HG02759 (cell line): Measurements from ENCODE around the gene MBOAT1.
"Not testable (repeated sequence)": the region's sequence is repeated elsewhere in the genome, so short reads cannot be mapped to it uniquely, and the experiment has no call there.

Experiments
- ATAC-seq: cut with Tn5 transposase; IDR thresholded peaks from one replicate; pipeline ENCODE4 v1.9.1; 2021; ENCODE audit warnings: mild to moderate bottlenecking, moderate library complexity; ENCODE audit not compliant: unreplicated experiment

Gene MBOAT1, protein sequence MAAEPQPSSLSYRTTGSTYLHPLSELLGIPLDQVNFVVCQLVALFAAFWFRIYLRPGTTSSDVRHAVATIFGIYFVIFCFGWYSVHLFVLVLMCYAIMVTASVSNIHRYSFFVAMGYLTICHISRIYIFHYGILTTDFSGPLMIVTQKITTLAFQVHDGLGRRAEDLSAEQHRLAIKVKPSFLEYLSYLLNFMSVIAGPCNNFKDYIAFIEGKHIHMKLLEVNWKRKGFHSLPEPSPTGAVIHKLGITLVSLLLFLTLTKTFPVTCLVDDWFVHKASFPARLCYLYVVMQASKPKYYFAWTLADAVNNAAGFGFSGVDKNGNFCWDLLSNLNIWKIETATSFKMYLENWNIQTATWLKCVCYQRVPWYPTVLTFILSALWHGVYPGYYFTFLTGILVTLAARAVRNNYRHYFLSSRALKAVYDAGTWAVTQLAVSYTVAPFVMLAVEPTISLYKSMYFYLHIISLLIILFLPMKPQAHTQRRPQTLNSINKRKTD

DNA sequence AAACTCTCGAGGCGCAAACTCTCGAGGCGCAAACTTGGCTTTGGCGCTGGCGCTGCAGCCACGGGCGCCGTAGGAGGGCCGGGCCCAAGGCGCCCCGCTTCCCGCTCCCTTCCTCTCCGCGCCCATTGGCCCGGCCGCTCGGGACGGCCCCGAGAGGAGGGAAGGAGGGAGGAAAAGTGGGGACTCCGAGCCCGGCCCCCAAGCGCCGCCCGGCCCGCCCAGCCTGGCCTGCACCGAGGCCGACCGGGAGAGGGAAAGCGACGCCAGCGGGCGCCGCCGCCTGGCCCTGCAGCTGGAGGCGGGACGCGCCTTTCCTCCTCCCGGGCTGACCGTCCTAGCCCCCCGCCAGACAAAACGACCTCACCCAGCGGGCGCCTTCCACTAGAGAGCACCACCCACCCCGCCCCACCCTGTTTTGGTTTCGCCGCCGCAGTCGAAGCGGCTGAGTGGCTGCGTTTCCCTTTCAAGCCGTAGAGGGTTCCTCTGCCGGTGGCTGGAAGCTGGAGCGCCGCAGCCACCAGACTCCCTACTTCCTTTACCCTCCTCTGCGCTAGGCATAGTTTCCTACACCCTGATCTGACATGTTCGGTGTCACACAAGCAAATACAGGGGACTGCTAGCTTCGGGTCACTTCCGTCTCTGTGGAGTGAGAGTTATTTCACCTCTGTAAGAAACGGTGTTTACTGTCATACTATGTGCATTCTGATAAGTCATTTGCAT, at the start of gene MBOAT1:
TSS of gene MBOAT1 (minus strand) at position 78 of the 720 bp plus-strand sequence. CDS start 235 bp downstream, outside the sequence.
- ATAC-seq: peak; percentile 89

DNA sequence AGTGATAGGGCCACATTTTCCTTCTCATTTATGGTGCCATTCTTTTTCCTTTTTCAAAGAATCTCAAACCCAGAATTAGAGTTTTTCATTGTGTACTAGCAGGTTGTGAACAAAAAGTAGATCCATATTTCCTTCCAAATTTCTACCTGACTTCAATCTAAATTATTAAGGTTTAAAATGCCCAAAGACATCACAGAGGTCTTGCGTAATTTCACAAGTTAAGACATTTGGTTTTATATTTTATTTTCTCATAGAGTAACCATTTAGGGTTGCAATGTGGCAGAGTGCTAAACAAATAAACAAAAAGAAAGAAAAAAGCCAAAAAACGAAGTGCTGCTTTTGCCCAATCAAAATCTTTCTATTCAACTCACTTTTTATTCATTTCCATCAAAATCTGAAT, 49.4 kb upstream of the MBOAT1 start:
- ATAC-seq: no peak

DNA sequence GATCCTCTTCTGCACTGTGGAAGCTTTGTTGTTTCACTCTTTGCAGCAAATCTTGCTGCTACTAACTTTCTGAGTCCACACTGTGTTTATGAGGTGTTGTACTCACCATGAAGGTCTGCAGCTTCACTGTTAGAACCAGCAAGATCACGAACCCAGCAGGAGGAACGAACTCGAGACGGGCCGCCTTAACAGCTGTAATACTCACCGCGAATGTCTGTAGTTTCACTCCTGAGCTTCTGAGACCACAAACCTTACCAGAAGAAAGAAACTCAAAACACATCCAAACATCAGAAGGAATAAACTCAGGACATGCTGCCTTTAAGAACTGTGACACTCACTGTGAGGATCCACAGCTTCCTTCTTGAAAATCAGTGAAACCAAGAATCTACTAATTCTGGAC, 48.1 kb upstream of the MBOAT1 start:
- ATAC-seq: no peak

DNA sequence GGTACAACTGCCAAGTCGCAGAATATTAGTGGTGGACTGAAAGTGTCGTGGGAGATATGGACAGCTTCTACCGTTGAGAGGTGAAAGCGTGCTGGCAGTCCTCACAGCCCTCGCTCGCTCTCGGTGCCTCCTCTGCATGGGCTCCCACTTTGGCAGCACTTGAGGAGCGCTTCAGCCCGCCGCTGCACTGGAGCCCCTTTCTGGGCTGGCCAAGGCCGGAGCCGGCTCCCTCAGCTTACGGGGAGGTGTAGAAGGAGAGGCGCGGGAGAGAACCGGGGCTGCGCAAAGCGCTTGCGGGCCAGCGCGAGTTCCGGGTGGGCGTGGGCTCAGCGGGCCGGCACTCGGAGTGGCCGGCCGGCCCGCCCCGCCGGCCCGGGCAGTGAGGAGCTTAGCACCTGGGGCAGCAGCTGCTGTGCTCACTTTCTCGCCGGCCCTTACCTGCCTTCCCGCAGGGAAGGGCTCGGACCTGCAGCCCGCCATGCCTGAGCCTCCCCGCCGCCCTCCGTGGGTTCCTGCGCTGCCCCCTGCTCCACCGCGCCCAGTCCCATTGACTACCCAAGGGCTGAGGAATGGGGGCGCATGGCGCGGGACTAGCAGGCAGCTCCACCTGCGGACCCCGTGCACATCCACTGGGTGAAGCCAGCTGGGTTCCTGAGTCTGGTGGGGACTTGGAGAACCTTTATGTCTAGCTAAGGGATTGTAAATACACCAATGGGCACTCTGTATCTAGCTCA, 47.2 kb upstream of the MBOAT1 start:
- ATAC-seq: no peak

DNA sequence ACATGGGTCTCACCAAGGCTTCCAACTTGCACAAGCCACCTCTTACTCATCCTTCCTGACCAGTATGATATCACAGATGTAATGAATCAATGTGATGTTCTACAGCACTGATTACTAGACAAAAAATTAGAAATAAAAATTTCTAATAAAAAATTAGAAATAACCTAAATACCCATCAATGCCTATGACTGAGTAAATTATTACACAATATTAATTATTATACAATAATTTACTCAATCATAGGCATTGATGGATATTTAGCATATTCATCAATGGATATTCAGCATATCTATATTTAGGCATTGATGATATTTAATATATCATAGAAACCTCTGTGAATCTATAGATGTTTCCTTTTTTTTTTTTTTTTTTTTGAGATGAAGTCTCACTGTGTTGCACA, 43.2 kb upstream of the MBOAT1 start:
- no peak for ATAC-seq

DNA sequence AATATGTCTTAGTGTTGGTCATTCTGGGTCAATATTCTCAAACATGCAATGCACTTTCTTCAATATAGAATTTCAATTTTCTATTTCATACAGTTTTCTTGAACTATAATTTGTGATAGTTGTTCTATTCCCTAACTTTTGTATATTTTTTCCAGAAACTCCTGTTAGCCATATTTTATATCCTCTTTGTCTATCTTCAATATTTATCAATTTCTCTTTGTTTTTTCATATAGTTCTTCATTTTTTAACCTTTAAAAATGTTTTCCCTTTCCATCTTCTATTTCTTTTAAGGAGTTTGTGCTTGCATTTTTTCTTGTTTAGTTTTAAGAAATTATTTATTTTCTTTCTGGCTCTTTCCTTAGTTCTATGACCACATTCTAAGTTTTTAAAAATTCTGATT, 42.0 kb upstream of the MBOAT1 start:
- ATAC-seq: no peak

DNA sequence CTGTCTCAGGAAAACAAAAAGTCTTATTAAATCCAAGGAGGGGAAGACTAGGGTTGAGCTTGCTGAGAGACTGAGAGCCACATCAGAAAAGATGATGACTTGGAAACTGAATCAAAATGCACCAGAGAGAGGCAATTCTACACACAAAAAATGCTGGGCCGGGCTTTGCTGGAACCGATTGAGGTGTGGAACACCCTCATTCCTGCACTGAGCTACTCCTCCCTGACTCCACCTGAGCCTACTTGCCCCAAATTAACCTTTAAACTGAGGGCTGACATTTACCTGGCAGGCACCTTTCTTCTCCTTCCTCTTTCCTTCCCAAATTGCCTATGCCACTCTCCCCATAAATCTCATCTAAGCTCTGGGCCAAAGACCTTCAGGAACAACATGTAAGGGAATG, 40.8 kb upstream of the MBOAT1 start:
- no peak for ATAC-seq

DNA sequence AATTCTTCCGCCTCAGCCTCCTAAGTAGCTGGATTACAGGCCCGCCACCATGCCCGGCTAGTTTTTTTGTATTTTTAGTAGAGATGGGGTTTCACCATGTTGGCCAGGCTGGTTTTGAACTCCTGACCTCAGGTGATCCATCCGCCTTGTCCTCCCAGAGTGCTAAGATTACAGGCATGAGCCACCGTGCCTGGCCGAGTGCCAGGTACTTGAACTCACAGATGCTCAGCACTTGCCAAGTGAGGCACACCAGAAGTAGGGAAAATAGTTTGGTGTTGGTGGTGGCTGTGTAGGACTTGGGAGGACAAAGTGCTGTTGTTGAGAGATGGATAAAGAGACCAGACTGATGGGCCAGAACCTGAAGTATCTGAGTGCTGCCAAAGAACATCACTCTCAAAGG, 40.0 kb upstream of the MBOAT1 start:
- ATAC-seq: no peak

DNA sequence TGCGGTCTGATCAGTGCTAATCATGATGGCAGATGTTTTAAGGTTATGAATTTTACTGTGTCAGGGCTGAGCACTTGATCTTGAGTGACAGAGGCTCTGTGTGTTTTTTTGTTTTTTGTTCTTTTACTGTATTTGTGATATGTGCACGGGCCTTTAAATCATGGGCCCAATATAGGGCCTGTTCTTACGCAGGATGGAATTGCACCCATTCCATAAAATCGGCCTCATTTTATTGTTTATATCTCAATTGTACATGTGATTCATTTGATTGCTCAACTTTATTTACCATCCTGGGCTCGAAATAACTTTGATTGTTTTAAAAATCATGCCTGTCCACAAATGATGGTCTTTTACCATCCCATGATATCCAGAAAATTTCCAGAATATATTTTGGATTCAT, 39.3 kb upstream of the MBOAT1 start:
- ATAC-seq: no peak

DNA sequence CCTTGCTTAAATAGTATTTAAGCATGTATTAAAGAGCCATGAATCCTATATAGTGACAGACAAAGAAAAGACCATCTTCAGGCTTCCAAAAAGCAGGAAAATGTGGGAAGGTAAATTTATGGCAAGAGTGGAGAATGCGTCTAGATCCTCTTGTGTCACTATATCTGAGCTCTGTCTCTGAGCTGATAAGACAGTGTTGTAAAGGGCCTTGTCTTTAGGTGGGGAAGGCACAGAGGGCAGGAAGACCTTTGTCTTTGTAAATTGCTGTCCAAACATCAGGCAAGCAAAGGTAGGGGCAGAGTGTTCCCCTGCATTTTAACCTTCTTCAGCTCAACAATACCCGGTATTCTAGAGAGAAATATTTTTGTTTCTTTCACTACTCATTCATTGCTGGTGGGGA, 33.9 kb upstream of the MBOAT1 start:
- no peak for ATAC-seq

DNA sequence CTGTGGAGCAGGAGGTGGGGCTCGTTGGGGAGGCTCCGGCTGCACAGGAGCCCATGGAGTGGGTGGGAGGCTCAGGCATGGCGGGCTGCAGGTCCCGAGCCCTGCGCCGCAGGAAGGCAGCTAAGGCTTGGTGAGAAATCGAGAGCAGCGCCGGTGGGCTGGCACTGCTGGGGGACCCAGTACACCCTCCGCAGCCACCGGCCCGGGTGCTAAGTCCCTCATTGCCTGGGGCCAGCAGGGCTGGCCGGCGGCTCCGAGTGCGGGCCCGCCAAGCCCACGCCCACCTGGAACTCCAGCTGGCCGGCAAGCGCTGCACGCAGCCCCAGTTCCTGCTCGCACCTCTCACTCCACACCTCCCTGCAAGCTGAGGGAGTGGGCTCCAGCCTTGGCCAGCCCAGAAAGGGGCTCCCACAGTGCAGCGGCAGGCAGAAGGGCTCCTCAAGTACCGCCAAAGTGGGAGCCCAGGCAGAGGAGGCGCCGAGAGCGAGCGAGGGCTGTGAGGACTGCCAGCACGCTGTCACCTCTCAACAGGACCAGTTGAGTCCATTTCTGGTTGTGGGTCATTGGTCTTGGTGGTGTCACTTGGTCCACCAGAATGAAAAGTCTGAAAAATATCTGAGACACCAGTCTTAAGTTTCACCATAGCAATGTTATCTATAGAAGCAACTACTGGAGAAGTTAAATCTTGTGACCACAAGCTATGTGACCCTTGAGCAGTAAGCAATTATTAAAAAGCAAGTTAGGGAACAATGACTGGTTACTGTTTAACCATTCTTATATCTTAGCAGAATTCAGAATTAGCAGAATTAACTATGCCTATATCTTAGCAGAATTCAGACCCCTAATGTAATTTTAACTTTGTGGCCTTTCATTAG, 32.8 kb upstream of the MBOAT1 start:
- not testable (repeated sequence) for ATAC-seq

DNA sequence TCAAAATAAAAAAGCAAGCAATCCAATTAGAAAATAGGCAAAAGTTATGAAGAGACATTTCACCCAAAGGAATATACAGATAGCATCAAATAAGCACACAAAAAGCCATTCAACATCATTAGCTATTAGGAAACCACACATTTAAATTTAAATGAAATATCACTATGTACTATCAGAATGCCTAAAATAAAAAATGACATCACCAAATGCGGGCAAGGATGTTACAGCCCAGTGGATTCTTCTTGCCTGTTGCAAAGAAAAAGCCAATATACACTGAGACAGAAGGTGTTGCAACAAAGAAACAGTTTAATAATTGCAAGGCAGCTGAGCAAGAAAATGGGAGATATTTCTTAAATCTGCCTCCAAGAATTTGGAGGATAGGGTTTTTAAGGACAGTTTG, 31.0 kb upstream of the MBOAT1 start:
- no peak for ATAC-seq

DNA sequence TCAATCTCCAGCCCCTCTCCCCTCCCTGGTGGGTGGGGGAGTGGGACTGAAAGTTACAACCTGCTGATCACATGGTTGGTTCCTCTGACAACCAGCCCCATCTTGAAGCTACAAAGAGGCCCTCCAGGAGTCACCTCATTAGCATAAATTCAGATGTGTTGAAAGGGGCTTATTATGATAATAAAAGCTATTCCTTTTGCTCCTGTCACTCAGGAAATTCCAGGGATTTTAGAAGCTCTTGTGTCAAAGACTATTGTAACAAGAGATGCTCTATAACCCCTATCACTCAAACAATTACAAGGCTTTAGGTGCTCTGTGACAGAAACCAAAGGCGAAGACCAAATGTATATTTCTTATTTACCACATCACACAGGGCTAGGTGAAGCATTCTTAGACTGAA, 30.1 kb upstream of the MBOAT1 start:
- no peak for ATAC-seq

DNA sequence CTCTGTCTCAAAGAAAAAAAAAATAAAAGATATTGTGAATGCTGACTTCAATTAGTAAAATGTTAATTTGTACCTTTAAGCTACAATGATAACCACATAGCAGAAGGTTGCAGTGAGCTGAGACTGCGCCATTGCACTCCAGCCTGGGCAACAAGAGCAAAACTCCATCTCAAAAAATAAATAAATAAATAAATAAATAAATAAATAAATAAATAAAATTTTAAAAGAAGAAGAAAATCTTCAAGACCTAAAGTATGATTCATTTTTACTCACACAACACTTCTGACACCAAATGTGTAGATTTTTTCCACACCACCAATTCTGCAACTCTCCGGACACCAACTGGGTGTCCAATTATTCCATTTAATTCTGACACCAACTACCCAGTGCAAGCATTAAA, 28.8 kb upstream of the MBOAT1 start:
- ATAC-seq: no peak

DNA sequence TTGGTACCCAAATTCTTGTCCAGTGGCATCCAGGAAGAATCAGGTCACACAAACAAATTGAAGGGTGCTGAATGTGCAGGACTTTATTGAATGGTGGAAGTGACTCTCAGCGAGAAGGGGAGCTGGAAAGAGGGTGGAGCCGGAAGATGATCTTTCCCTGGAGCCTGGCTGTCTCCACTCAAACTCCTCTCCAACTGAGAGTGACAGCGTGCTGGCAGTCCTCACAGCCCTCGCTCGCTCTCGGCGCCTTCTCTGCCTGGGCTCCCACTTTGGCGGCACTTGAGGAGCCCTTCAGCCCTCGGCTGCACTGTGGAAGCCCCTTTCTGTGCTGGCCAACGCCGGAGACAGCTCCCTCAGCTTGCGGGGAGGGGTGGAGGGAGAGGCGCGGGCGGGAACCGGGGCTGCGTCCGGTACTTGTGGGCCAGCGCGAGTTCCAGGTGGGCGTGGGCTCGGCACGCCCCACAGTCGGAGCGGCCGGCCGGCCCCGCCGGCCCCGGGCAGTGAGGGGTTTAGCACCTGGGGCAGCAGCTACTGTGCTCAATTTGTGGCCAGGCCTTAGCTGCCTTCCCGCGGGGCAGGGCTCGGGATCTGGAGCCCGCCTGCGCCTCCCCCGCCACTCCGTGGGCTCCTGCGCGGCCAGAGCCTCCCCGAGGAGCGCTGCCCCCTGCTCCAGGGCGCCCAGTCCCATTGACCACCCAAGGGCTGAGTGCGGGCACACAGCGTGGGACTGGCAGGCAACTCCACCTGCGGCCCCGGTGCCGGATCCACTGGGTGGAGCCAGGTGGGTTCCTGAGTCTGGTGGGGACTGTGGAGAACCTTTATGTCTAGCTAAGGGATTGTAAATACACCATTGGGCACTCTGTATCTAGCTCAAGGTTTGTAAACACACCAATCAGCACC, 26.7 kb upstream of the MBOAT1 start:
- ATAC-seq: no peak

DNA sequence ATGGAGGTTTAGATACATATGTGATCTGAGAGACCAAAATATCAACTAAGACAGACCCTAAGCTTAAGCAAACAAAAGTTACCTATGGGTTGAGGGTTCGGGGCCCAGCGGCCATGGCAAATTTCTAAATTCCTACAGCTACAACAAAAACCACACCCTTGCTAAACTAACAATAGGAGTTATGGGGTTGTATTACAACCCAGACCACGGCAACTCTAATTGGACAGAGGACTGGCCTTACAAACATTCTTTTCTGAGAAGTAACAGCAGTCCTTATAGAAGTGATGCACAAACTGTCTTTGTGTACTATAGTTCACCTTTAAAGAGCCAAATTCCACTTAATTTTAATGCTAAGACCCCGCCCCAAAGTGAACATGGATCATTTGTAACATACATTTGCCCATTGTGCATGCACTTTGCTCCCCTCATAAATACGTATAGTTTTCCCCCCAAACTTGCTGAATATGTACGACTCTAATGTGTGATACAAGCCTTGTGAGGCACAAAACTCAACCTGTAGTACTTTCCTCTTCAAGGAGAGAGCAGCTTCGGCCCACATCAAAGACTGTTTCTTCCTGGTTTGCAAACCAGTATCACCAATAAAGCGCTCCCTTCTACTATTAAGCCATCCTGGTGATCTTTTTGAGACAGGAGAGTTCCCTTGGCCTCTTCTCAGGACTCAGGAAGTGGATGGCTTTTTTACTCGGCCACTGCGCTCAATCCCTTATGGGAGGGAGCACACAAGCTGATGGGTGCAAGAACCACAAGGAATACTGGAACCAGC, 25.6 kb upstream of the MBOAT1 start:
- ATAC-seq: no peak

DNA sequence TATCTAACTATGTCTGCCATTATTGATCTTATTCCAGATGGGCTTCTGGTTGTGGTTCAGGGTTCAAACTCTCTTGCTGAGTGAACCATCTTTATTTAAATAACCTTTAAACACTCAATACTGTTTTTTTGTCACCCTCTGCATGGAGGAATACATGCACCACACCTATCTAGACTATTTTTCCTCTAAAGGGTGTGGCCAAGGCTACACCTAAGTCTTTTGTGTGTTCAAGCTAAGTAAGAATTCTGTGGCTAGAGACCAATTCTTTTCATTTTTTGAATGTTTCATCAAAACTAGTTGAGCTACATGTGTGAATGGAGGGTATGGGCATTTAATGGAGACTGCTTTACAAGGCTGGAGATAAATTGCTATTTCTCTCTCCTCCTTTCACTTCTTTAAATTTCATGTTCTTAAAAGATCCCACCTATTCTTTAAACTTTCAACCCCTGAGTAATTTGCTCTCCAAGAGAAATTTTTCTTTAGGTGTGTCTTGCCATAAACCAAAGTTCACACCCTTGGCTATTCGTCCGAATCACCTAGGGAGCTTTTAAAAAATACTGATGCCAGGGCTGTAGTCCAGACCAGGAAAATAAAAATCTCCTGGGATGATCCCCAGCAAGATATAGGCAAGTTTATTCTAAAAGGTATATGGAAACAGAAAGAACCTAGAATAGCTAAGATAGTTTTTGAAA, 24.8 kb upstream of the MBOAT1 start:
- no peak for ATAC-seq

DNA sequence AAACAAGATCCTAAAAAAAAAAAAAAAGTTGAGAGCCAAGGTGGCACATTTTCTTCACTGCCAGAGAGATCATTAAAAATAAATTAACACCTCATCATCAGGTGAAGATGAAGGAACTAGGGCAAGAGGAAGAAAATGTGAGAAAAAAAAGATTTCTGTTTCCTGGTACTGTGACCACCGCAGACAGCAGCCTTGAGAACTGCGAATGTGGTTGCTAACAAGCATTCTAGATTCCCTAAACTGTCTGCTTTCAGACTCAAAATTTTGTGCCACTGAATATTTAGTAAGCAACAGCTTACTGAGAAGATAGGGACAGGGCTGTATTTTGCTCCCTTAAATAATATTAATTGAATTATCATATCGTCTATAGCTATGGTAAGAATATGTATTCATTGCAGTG, 24.1 kb upstream of the MBOAT1 start:
- no peak for ATAC-seq
